ENCODE data around the gene GFRA4. TPM values are rescaled to one million over a fixed set of nuclear protein-coding genes. Genes with fewer than 3 reads are reported as not detected.

GFRA4 gene
- total RNA-seq, 1 donor from 2014 or later, result not detected

DNA sequence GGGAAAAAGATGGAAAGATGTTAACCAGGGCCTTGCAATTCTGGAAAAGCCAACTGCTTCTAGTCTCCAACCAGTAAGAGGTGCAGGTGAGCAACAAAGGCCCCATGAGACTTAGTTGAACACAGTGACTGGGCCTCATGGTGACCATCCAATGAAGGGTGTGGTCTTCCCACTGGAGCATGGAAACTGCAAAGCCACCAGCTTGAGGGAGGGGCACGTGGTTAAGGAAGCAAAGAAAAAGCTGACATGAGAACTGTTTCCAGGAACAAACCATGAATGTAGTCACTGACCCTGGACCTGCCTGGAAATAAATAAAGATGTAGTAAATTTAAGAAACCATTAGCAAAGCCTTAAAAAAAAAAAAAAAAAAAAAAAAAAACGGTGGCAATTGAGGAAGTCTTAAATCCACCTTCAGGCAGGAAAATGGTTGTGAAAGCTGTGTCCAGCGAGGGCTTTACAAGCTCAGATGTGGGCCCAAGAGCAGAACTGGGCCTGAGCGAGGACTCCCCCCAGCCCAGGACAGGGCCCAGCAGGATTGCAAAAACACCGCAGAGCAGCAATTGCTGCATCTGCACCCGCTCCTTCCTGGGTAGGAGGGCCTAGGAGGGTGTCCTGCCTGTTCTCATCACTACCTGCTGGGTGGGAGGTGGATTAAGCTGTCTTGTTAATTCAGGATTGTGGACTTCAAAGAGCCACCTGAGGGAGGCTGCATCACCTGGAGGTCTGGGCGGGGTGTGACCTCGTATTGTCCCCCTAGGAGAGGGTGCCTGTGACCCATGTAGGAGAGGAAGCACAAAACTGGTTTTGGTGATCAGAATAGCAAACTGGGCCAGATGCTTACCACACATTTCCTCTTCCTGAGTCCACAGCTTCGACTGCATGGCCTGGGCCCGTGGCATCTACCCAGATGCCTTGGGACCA is 10.3 kb downstream of the GFRA4 start:
- no peak overlapping the region for H3K27ac ChIP-seq
- no peaks in the 10 kb centered on the region for H3K9me3 ChIP-seq
- peaks cover 15 to 18% of the 10 kb centered on the region in 2 donors for H3K36me3 ChIP-seq
- no peak for TF ChIP-seq CTCF (IDR thresholded peaks at IDR 0.05)
- no peak for DNase-seq (ENCODE audit: low spot score in 2 of 2)
- H3K27me3 ChIP-seq, result no peaks in the 10 kb centered on the region
- no peak overlapping the region for H3K4me3 ChIP-seq
- intact Hi-C loops (cut with DNase I), result no loop called here
- H3K4me1 ChIP-seq, result no peaks in the 10 kb centered on the region

DNA sequence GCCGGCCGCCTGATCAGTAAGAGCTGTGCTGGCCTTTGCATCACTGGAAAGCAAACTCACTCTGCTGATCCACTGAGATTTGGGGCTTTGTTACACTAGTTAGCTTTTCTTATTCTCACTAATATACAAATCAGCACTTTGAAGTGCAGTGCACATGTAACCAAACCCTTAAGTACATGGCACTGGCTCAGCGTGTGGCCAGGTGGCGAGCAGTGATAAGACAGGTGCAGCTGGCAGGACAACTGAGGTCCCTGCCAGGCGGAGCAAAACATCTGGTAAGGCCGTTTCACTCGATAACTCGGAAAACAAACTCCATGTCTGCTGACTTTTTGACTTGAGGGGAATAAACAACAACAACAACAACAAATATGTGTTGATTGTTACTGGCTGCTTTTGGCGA is 11.0 kb downstream of the GFRA4 start:
- DNase-seq (ENCODE audit: low spot score in 2 of 2), result no peak
- Histone ChIP-seq H3K27ac (no peak overlapping the region), H3K4me1 (no peaks in the 10 kb centered on the region), H3K4me3 (no peak overlapping the region), H3K36me3 (peaks cover 15 to 24% of the 10 kb centered on the region in 2 donors), H3K9me3 (no peaks in the 10 kb centered on the region), H3K27me3 (no peaks in the 10 kb centered on the region)
- no peak for TF ChIP-seq CTCF (IDR thresholded peaks at IDR 0.05)
- intact Hi-C loops (cut with DNase I), result no loop called here

- peaks cover 20 to 30% of the 10 kb centered on the region in 2 donors for H3K36me3 ChIP-seq
- no peak overlapping the region for H3K4me3 ChIP-seq
- no peaks in the 10 kb centered on the region for H3K9me3 ChIP-seq
- no peaks in the 10 kb centered on the region for H3K27me3 ChIP-seq
- intact Hi-C loops (cut with DNase I), result no loop called here
- TF ChIP-seq CTCF (IDR thresholded peaks at IDR 0.05), result no peak
- H3K4me1 ChIP-seq, result no peaks in the 10 kb centered on the region
- H3K27ac ChIP-seq, result no peak overlapping the region
- DNase-seq (ENCODE audit: low spot score in 2 of 2), result no peak
These were observed 11.8 kb downstream of the GFRA4 start for GRCh38 chr20:3651204-3651962.

DNA sequence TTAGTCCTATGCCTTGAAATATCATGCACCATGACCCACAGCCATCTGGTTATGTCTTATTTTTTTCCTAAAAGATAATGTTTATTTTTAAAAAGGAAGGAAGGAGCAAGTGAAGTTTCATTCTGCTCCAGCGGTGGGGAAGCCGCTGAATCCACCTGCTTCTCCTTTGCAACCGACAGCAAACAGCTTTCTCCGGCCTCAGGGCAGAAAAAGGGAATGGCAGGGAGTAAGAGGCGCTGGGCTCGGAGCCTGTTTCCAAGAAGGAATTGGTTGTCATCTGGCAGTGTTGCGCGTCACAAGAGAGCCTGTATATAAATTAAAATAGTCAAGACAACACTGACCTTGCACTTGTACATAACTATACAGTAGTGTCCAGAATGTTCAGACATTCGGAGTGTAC is 14.2 kb downstream of the GFRA4 start:
- intact Hi-C loops (cut with DNase I), result no loop called here
- Histone ChIP-seq H3K27me3 (no peaks in the 10 kb centered on the region), H3K27ac (no peak overlapping the region), H3K9me3 (no peaks in the 10 kb centered on the region), H3K4me1 (no peaks in the 10 kb centered on the region), H3K4me3 (no peak overlapping the region), H3K36me3 (peaks cover 39 to 52% of the 10 kb centered on the region in 2 donors)
- no peak for TF ChIP-seq CTCF (IDR thresholded peaks at IDR 0.05)
- DNase-seq (ENCODE audit: low spot score in 2 of 2), result no peak

- Histone ChIP-seq H3K36me3 (peaks cover 41 to 59% of the 10 kb centered on the region in 2 donors), H3K27me3 (no peaks in the 10 kb centered on the region), H3K4me1 (no peaks in the 10 kb centered on the region)
These were observed 15.7 kb downstream of the GFRA4 start for GRCh38 chr20:3647473-3647872.

More at GRCh38 chr20:3647473-3647872, 15.7 kb downstream of the GFRA4 start:
- Histone ChIP-seq H3K4me3 (no peak overlapping the region), H3K9me3 (no peaks in the 10 kb centered on the region), H3K27ac (no peak overlapping the region)
- DNase-seq (ENCODE audit: low spot score in 2 of 2), result no peak
- intact Hi-C loops (cut with DNase I), result no loop called here
- no peak for TF ChIP-seq CTCF (IDR thresholded peaks at IDR 0.05)

All from ascending aorta (tissue), 2 donors.